IMR-90 (cell line): ENCODE measurements around the gene ABCF1. TPM values are rescaled to one million over a fixed set of nuclear protein-coding genes. Genes with fewer than 3 reads are reported as not detected.

Experiments
- ATAC-seq: fragments of 200-7000 bp; cut with Tn5 transposase; 2 replicates; pipeline ENCODE4 v1.9.1; 2020; ENCODE audit warnings: low read depth, mild to moderate bottlenecking, moderate library complexity
- BruUV-seq: library from RNA; stranded (reverse); fragments of 400-500 nt; replicated peaks from 2 replicates; lab custom pipeline; 2021; lab: Mats Ljungman, UMichigan
- CTCF ChIA-PET: fragments of 300-600 bp; formaldehyde crosslinking; extraction: SDS; loops from one replicate; lab custom pipeline; 2021; ENCODE audit warnings: antibody characterized with exemption; lab: Yijun Ruan, JAX
- POLR2A ChIA-PET: fragments of 300-600 bp; sonication (Branson Sonifier 250); formaldehyde crosslinking; loops from one replicate; lab custom pipeline; 2022; ENCODE audit warnings: antibody characterized with exemption; ENCODE audit not compliant: unreplicated experiment; lab: Charles Lee
- DNase-seq: peaks from one replicate; pipeline ENCODE4 v3.0.0; 2013
- H2AFZ ChIP-seq: replicated peaks from 2 replicates; pipeline ENCODE3; 2013; ENCODE audit warnings: low read length, mild to moderate bottlenecking; ENCODE audit not compliant: poor library complexity
- H2AK5ac ChIP-seq: 2 replicates; pipeline ENCODE4 v1.6.1; 2013; ENCODE audit warnings: low read depth, low read length, inconsistent platforms
- H2AK9ac ChIP-seq: replicated peaks from 2 replicates; pipeline ENCODE3; 2013; ENCODE audit warnings: mild to moderate bottlenecking, low read depth, low read length, moderate library complexity; ENCODE audit not compliant: poor library complexity
- H2BK120ac ChIP-seq: 2 replicates; pipeline ENCODE4 v1.6.1; 2013; ENCODE audit warnings: low read depth, low read length, inconsistent platforms
- H2BK15ac ChIP-seq: 3 replicates; pipeline ENCODE4 v1.6.1; 2013; ENCODE audit warnings: low read depth, low read length, inconsistent platforms
- H2BK20ac ChIP-seq: 2 replicates; pipeline ENCODE4 v1.6.1; 2013; ENCODE audit warnings: low read depth, mild to moderate bottlenecking, inconsistent platforms, low read length, moderate library complexity
- H2BK5ac ChIP-seq: 2 replicates; pipeline ENCODE4 v1.6.1; 2013; ENCODE audit warnings: mild to moderate bottlenecking, low read depth, low read length, inconsistent platforms; ENCODE audit not compliant: poor library complexity, severe bottlenecking
- H3K14ac ChIP-seq: replicated peaks from 2 replicates; pipeline ENCODE4 v1.6.1; 2013; ENCODE audit warnings: low read depth, low read length, inconsistent platforms
- H3K18ac ChIP-seq: 2 replicates; pipeline ENCODE4 v1.6.1; 2013; ENCODE audit warnings: low read depth, low read length, control low read depth
- H3K23ac ChIP-seq: 2 replicates; pipeline ENCODE4 v1.6.1; 2013; ENCODE audit warnings: low read depth, low read length, inconsistent platforms
- H3K27ac ChIP-seq: 2 replicates; pipeline ENCODE4 v1.5.1; 2013; ENCODE audit warnings: mild to moderate bottlenecking, control low read depth, low read length; ENCODE audit not compliant: insufficient read depth
- H3K27me3 ChIP-seq: 2 replicates; pipeline ENCODE4 v1.6.1; 2013; ENCODE audit warnings: low read length; ENCODE audit not compliant: control insufficient read depth, insufficient read depth
- H3K36me3 ChIP-seq: 2 replicates; pipeline ENCODE4 v1.6.1; 2013; ENCODE audit warnings: low read length, mixed read lengths; ENCODE audit not compliant: control insufficient read depth, insufficient read depth
- H3K4ac ChIP-seq: 2 replicates; pipeline ENCODE4 v1.6.1; 2013; ENCODE audit warnings: low read depth, low read length, inconsistent platforms
- H3K4me1 ChIP-seq: 2 replicates; pipeline ENCODE4 v1.6.1; 2013; ENCODE audit warnings: low read length, mixed read lengths; ENCODE audit not compliant: control insufficient read depth, insufficient read depth
- H3K4me2 ChIP-seq: 2 replicates; pipeline ENCODE4 v1.6.1; 2013; ENCODE audit warnings: low read depth, mild to moderate bottlenecking, control low read depth, low read length, moderate library complexity
- H3K4me3 ChIP-seq: 2 replicates; pipeline ENCODE4 v1.5.1; 2013; ENCODE audit warnings: low read depth, mild to moderate bottlenecking, control low read depth, low read length, moderate library complexity; ENCODE audit not compliant: insufficient read depth
- H3K56ac ChIP-seq: 2 replicates; pipeline ENCODE4 v1.6.1; 2013; ENCODE audit warnings: low read length, inconsistent platforms; ENCODE audit not compliant: insufficient read depth; ENCODE audit errors: extremely low read depth
- H3K79me1 ChIP-seq, 2 experiments: 2 replicates each; pipeline ENCODE4 v1.6.1; 2013; ENCODE audit warnings: low read length in 2 of 2, inconsistent platforms in 1 of 2, low read depth in 1 of 2
- H3K9ac ChIP-seq: 2 replicates; pipeline ENCODE4 v1.6.1; 2013; ENCODE audit warnings: low read depth, low read length, control low read depth
- H3K9me1 ChIP-seq: 2 replicates; pipeline ENCODE4 v1.6.1; 2013; ENCODE audit warnings: low read length, inconsistent platforms; ENCODE audit not compliant: insufficient read depth
- H3K9me3 ChIP-seq: 2 replicates; pipeline ENCODE4 v1.6.1; 2013; ENCODE audit warnings: low read length; ENCODE audit not compliant: control insufficient read depth, insufficient read depth
- H4K20me1 ChIP-seq: 2 replicates; pipeline ENCODE4 v1.6.1; 2013; ENCODE audit warnings: low read length, inconsistent platforms; ENCODE audit not compliant: insufficient read depth
- H4K5ac ChIP-seq: 2 replicates; pipeline ENCODE4 v1.6.1; 2013; ENCODE audit warnings: mild to moderate bottlenecking, low read depth, low read length, control low read depth
- H4K8ac ChIP-seq, 2 experiments: 2 replicates each; pipeline ENCODE4 v1.6.1; 2013; ENCODE audit warnings: low read depth in 2 of 2, low read length in 2 of 2, control low read depth in 1 of 2, inconsistent platforms in 1 of 2
- H4K91ac ChIP-seq: 2 replicates; pipeline ENCODE4 v1.6.1; 2013; ENCODE audit warnings: low read depth, low read length, inconsistent platforms; ENCODE audit not compliant: insufficient read depth
- CHD1 ChIP-seq: IDR thresholded peaks from 2 replicates; pipeline ENCODE4 v1.6.1; 2012; ENCODE audit warnings: low read depth, low read length, improper control_type of control experiment
- MAFK ChIP-seq: IDR thresholded peaks from 2 replicates; pipeline ENCODE4 v1.6.1; 2012; ENCODE audit warnings: low read depth, low read length, improper control_type of control experiment
- MXI1 ChIP-seq: IDR thresholded peaks from 2 replicates; pipeline ENCODE4 v1.6.1; 2012; ENCODE audit warnings: low read depth, mild to moderate bottlenecking, low read length, moderate library complexity, borderline replicate concordance
- NFE2L2 ChIP-seq: fragments of 150-350 bp; IDR thresholded peaks from 2 replicates; pipeline ENCODE4 v1.6.1; 2016; ENCODE audit warnings: low read depth, mild to moderate bottlenecking, low read length
- POLR2A ChIP-seq: IDR thresholded peaks from 2 replicates; pipeline ENCODE4 v1.6.1; 2012; ENCODE audit warnings: mild to moderate bottlenecking, low read depth, low read length
- RFX5 ChIP-seq: IDR thresholded peaks from 2 replicates; pipeline ENCODE4 v1.8.0; 2012; ENCODE audit warnings: low read depth, mild to moderate bottlenecking, low read length, moderate library complexity
- WGBS, 2 experiments: methylation state at CpG; one replicate each; pipeline versions ENCODE4 v1.1.5 to v1.1.7; 2013; ENCODE audit warnings: missing lambda C conversion rate in 2 of 2; ENCODE audit not compliant: insufficient read length in 1 of 2; ENCODE audit errors: extremely low coverage in 2 of 2; 5-methylcytosine and 5-hydroxymethylcytosine counted together
- dilution Hi-C: fragments of 300-500 bp; cut with HindIII; formaldehyde crosslinking; loops from one replicate; pipeline ENCODE4 v1.14.3; 2018; ENCODE audit warnings: low sequenced_read_pairs; ENCODE audit not compliant: unreplicated experiment
- in situ Hi-C: fragments of 300-500 bp; cut with MboI; formaldehyde crosslinking; loops from 3 replicates; pipeline ENCODE4 v1.14.3; 2019; ENCODE audit warnings: low sequenced_read_pairs, inconsistent platforms, mixed read lengths
- intact Hi-C: fragments of 100-400 bp; cut with micrococcal nuclease; formaldehyde crosslinking; loops from 2 replicates; pipeline ENCODE4 v1.10.0; 2022
- polyA plus RNA-seq, 3 experiments: library from polyadenylated mRNA; depleted of rRNA; stranded (reverse); fragments of >200 nt; gene quantifications; 2 replicates each; pipeline ENCODE4 v1.2.3, GENCODE V29; 2012; ENCODE audit warnings: low replicate concordance in 1 of 3
- total RNA-seq: library from RNA; depleted of rRNA; stranded (reverse); fragments of >200 nt; gene quantifications from 2 replicates; pipeline ENCODE4 v1.2.3, GENCODE V29; 2012
- TF ChIP-seq, protein P1 (sequence below): conservative IDR thresholded peaks from 2 replicates; pipeline ENCODE4 v1.5.1; 2012; ENCODE audit warnings: mild to moderate bottlenecking, low read depth, low read length, improper control_type of control experiment
- TF ChIP-seq, protein P2 (sequence below): fragments of 150-350 bp; IDR thresholded peaks from 2 replicates; pipeline ENCODE4 v1.6.1; 2016; ENCODE audit warnings: low read depth, mild to moderate bottlenecking, low read length, moderate library complexity, borderline replicate concordance

ABCF1 gene
- total and polyA plus RNA-seq, 2 of the 4 experiments (the other 2 are of a cell fraction) = 39.1 to 48.6 TPM

DNA sequence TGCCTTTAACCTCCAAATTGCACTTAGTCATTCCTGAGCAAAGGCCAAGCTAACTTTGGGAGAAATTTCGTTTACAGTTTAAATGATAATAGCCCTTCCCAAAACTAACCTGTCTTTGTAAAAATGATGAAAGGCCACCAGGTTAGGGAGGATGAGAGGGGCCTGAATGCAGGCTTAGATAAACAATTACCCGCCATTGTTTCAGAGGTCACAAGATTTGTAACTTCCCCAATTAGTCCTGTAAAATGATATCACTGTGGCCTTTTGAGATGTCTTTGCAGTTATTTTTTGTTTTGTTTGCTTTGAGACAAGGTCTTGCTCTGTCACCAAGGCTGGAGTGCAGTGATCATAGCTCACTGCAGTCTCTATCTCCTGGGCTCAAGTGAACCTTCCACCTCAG, 41.2 kb upstream of the ABCF1 start:
- H4K91ac ChIP-seq = no peak overlapping the region
- H3K9ac ChIP-seq = no peak overlapping the region
- WGBS, 2 experiments = no CpG with 5 or more reads among the region's 2 CpGs
- peaks cover 6% of the 10 kb centered on the region for H3K9me1 ChIP-seq
- H4K8ac ChIP-seq = no peak overlapping the region
- H2BK5ac ChIP-seq = no peak overlapping the region
- H3K9me3 ChIP-seq = peaks cover 2% of the 10 kb centered on the region; the same call in 1 of the 2 replicates
- H3K18ac ChIP-seq = no peak overlapping the region
- no peak overlapping the region for H3K56ac ChIP-seq
- peaks cover 2% of the 10 kb centered on the region; the same call in 1 of the 2 replicates for H3K4me1 ChIP-seq
- no peak overlapping the region for H3K27ac ChIP-seq
- H3K4me3 ChIP-seq = no peak overlapping the region
- no peaks in the 10 kb centered on the region for H4K20me1 ChIP-seq
- in situ Hi-C loops (no loop called here), dilution Hi-C loops (no loop called here), intact Hi-C loops (no loop called here)
- ATAC-seq = no peak
- no peak overlapping the region for H3K14ac ChIP-seq
- no peaks in the 10 kb centered on the region for H3K27me3 ChIP-seq
- H2AK9ac ChIP-seq = no peak overlapping the region
- ChIA-PET CTCF (interaction anchor here (1.4 to 1.8 kb wide), 2 partner anchors 12 to 47 kb away, joined by 5 to 6 read pairs; no protein-coding TSS in a partner anchor), POLR2A (no interaction called here)
- H2BK20ac ChIP-seq = no peak overlapping the region
- BruUV-seq = no TSS peak
- H3K79me1 ChIP-seq = no peaks in the 10 kb centered on the region
- TF ChIP-seq POLR2A (no peak), MAFK (no peak), RFX5 (no peak), MXI1 (no peak), NFE2L2 (no peak), CHD1 (no peak)
- TF ChIP-seq, protein P1, sequence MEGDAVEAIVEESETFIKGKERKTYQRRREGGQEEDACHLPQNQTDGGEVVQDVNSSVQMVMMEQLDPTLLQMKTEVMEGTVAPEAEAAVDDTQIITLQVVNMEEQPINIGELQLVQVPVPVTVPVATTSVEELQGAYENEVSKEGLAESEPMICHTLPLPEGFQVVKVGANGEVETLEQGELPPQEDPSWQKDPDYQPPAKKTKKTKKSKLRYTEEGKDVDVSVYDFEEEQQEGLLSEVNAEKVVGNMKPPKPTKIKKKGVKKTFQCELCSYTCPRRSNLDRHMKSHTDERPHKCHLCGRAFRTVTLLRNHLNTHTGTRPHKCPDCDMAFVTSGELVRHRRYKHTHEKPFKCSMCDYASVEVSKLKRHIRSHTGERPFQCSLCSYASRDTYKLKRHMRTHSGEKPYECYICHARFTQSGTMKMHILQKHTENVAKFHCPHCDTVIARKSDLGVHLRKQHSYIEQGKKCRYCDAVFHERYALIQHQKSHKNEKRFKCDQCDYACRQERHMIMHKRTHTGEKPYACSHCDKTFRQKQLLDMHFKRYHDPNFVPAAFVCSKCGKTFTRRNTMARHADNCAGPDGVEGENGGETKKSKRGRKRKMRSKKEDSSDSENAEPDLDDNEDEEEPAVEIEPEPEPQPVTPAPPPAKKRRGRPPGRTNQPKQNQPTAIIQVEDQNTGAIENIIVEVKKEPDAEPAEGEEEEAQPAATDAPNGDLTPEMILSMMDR = no peak
- TF ChIP-seq, protein P2, sequence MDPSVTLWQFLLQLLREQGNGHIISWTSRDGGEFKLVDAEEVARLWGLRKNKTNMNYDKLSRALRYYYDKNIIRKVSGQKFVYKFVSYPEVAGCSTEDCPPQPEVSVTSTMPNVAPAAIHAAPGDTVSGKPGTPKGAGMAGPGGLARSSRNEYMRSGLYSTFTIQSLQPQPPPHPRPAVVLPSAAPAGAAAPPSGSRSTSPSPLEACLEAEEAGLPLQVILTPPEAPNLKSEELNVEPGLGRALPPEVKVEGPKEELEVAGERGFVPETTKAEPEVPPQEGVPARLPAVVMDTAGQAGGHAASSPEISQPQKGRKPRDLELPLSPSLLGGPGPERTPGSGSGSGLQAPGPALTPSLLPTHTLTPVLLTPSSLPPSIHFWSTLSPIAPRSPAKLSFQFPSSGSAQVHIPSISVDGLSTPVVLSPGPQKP = no peak
- no peak overlapping the region for H2BK120ac ChIP-seq
- H2BK15ac ChIP-seq = no peak overlapping the region
- no peak overlapping the region for H4K5ac ChIP-seq
- no peak for DNase-seq
- no peaks in the 10 kb centered on the region for H3K36me3 ChIP-seq
- H2AFZ ChIP-seq = no peak overlapping the region
- no peak overlapping the region for H3K4ac ChIP-seq
- no peak overlapping the region for H2AK5ac ChIP-seq
- H3K4me2 ChIP-seq = no peak overlapping the region
- no peak overlapping the region for H3K23ac ChIP-seq
